Colonic mucosa (tissue), 4 donors: Measurements from ENCODE around the gene LRP1B. TPM values are rescaled to one million over a fixed set of nuclear protein-coding genes. Genes with fewer than 3 reads are reported as not detected.

Source experiments
- DNase-seq: peaks from one replicate; pipeline ENCODE4 v3.0.0-alpha.2; 2020
- H3K27ac ChIP-seq: fragments of 200-600 bp; one replicate; pipeline ENCODE4 v1.8.0; 2021
- H3K27me3 ChIP-seq: fragments of 200-600 bp; one replicate; pipeline ENCODE4 v1.8.0; 2021
- H3K36me3 ChIP-seq: fragments of 200-600 bp; one replicate; pipeline ENCODE4 v1.8.0; 2021
- H3K4me1 ChIP-seq: fragments of 200-600 bp; one replicate; pipeline ENCODE4 v1.8.0; 2021; ENCODE audit warnings: mild to moderate bottlenecking
- H3K4me3 ChIP-seq: fragments of 200-600 bp; one replicate; pipeline ENCODE4 v1.8.0; 2021
- H3K9ac ChIP-seq, 2 donors: one replicate each; pipeline ENCODE4 v1.7.0; 2013; ENCODE audit warnings: control low read depth in 2 of 2, low read depth in 2 of 2, low read length in 2 of 2
- H3K9me3 ChIP-seq: fragments of 200-600 bp; one replicate; pipeline ENCODE4 v1.8.0; 2021
- intact Hi-C: fragments of 100-400 bp; cut with DNase I; formaldehyde crosslinking; loops from one replicate; pipeline ENCODE4 v1.14.1; 2022
- total RNA-seq, 2 donors: library from RNA; stranded (reverse); fragmentation: NEBNext Ultra II Directional in 1 of 2; extraction: Animal tissue kit (Norgen Biotek cat#: 25700) in 1 of 2; gene quantifications; one replicate each; pipeline ENCODE4 v1.2.1, GENCODE V29; 2021
- TF ChIP-seq, protein P1 (sequence below): fragments of 200-600 bp; IDR thresholded peaks from one replicate; pipeline ENCODE4 v1.8.0; 2022; ENCODE audit warnings: antibody characterized with exemption, mild to moderate bottlenecking
- donor health status: healthy.
- donor health status: DM: no; HTN: no; CAD: no.
- donor health status: DM: no; HTN: no; CAD: no.

The LRP1B gene
- total RNA-seq, 2 donors from 2014 or later: 0.10 to 0.19 TPM

GRCh38 chr2:141264848-141265247 lies 866.0 kb downstream of the LRP1B start:
- H3K36me3 ChIP-seq: no peaks in the 10 kb centered on the region
- no peaks in the 10 kb centered on the region for H3K4me1 ChIP-seq
- H3K4me3 ChIP-seq: no peak overlapping the region
- intact Hi-C loops: no loop called here
- H3K9ac ChIP-seq: no peak overlapping the region
- TF ChIP-seq, protein P1, sequence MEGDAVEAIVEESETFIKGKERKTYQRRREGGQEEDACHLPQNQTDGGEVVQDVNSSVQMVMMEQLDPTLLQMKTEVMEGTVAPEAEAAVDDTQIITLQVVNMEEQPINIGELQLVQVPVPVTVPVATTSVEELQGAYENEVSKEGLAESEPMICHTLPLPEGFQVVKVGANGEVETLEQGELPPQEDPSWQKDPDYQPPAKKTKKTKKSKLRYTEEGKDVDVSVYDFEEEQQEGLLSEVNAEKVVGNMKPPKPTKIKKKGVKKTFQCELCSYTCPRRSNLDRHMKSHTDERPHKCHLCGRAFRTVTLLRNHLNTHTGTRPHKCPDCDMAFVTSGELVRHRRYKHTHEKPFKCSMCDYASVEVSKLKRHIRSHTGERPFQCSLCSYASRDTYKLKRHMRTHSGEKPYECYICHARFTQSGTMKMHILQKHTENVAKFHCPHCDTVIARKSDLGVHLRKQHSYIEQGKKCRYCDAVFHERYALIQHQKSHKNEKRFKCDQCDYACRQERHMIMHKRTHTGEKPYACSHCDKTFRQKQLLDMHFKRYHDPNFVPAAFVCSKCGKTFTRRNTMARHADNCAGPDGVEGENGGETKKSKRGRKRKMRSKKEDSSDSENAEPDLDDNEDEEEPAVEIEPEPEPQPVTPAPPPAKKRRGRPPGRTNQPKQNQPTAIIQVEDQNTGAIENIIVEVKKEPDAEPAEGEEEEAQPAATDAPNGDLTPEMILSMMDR: no peak
- no peaks in the 10 kb centered on the region for H3K27me3 ChIP-seq
- H3K9me3 ChIP-seq: no peaks in the 10 kb centered on the region
- DNase-seq: no peak
- no peak overlapping the region for H3K27ac ChIP-seq

DNA sequence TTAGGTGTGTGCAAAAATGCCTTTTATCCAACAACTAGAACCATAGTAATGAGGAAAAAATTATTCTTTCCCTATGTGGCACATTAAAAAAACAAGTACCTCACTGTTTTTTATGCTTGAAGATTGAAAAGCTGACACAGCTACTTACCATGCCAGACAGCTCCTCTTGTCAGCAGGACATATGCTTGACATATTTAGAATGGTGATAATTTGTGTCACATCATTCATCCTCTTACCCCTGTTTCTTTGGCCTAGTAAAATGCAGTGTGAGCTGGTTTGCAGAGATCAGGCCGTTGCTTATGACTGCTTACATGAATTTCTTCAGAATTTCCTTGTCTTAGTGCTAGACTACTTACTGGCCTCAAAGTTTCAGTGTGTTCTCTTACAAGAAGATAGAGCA lies 869.9 kb downstream of the LRP1B start:
- Histone ChIP-seq H3K27ac (no peak overlapping the region), H3K27me3 (no peaks in the 10 kb centered on the region), H3K9ac (no peak overlapping the region), H3K9me3 (no peaks in the 10 kb centered on the region), H3K4me3 (no peak overlapping the region), H3K36me3 (no peaks in the 10 kb centered on the region), H3K4me1 (no peaks in the 10 kb centered on the region)
- intact Hi-C loops: no loop called here
- DNase-seq: no peak
- TF ChIP-seq, protein P1: no peak

DNA sequence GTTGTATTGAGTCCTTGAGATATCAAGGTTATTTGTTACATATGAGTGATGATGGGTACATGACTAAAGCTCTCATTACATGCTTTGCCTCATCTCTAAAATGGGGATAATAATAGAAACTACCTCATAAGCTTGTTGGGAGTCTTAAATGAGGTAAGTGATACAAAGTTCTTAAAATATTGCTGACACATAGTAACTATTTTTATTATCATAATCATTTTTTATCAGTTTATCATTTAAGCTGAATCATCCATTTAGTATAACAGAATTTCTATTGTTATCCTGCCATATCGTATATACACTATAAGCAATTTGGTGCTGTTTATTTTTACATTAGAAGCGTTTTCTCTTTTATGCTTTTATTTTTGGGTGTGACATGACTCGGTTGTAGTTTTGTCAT lies 871.1 kb downstream of the LRP1B start:
- no peak overlapping the region for H3K27ac ChIP-seq
- H3K9ac ChIP-seq: no peak overlapping the region
- no peak for DNase-seq
- intact Hi-C loops: no loop called here
- H3K36me3 ChIP-seq: no peaks in the 10 kb centered on the region
- no peaks in the 10 kb centered on the region for H3K4me1 ChIP-seq
- no peak overlapping the region for H3K4me3 ChIP-seq
- no peaks in the 10 kb centered on the region for H3K9me3 ChIP-seq
- no peaks in the 10 kb centered on the region for H3K27me3 ChIP-seq
- TF ChIP-seq, protein P1: no peak

GRCh38 chr2:141242008-141242407 lies 888.8 kb downstream of the LRP1B start:
- Histone ChIP-seq H3K9me3 (no peaks in the 10 kb centered on the region), H3K4me3 (no peak overlapping the region), H3K4me1 (no peaks in the 10 kb centered on the region), H3K9ac (no peak overlapping the region), H3K27me3 (no peaks in the 10 kb centered on the region), H3K27ac (no peak overlapping the region), H3K36me3 (no peaks in the 10 kb centered on the region)
- DNase-seq: no peak
- TF ChIP-seq, protein P1: no peak
- intact Hi-C loops: no loop called here

DNA sequence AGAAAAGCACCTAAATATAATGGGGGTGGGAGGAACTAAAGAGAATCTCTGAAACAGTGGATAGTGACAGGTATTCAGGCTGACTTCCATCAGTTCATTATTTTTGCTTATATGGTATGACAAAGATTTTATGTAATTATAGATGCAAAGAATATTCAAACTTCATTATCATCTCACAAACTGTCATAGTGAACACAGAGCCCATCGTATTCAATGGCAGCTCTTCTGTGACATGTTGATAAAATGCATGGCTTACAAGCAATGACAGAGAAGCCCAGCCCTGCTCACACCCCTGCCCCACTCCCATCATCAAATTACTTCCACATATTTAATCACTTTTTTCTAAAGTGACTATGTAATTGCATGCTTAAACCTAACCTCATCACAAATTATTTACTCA lies 904.3 kb downstream of the LRP1B start:
- Histone ChIP-seq H3K9ac (no peak overlapping the region), H3K36me3 (no peaks in the 10 kb centered on the region), H3K4me1 (no peaks in the 10 kb centered on the region), H3K4me3 (no peak overlapping the region), H3K27ac (no peak overlapping the region), H3K27me3 (no peaks in the 10 kb centered on the region), H3K9me3 (no peaks in the 10 kb centered on the region)
- DNase-seq: no peak
- intact Hi-C loops: no loop called here
- TF ChIP-seq, protein P1: no peak

GRCh38 chr2:141207036-141207385 lies 923.8 kb downstream of the LRP1B start:
- DNase-seq: no peak
- Histone ChIP-seq H3K9me3 (no peaks in the 10 kb centered on the region), H3K9ac (no peak overlapping the region), H3K4me3 (no peak overlapping the region), H3K27ac (no peak overlapping the region), H3K4me1 (no peaks in the 10 kb centered on the region), H3K36me3 (no peaks in the 10 kb centered on the region), H3K27me3 (no peaks in the 10 kb centered on the region)
- TF ChIP-seq, protein P1: no peak
- intact Hi-C loops: no loop called here
